Measurements from ENCODE around the gene PHF21B.

DNA sequence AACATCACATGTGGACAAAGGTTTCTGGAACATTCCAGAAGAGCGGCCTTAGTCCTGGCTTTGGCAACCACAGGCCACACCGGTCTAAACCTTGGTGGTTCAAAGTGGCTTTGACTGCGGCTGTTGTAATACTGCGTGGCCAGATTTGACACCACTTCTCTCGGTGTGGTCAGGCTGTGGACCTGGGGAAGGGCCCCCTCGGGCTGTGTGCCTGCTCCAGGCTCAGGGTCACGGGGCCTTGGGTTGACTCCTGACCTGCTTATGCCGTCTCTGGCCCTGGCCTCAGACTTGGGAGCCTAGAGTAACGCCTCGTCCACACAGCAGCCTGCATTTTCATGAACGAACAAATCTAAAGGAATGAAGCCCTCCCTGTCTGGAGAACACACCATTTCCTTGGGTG lies 118.0 kb downstream of the PHF21B start:
- TF ChIP-seq, protein P1, sequence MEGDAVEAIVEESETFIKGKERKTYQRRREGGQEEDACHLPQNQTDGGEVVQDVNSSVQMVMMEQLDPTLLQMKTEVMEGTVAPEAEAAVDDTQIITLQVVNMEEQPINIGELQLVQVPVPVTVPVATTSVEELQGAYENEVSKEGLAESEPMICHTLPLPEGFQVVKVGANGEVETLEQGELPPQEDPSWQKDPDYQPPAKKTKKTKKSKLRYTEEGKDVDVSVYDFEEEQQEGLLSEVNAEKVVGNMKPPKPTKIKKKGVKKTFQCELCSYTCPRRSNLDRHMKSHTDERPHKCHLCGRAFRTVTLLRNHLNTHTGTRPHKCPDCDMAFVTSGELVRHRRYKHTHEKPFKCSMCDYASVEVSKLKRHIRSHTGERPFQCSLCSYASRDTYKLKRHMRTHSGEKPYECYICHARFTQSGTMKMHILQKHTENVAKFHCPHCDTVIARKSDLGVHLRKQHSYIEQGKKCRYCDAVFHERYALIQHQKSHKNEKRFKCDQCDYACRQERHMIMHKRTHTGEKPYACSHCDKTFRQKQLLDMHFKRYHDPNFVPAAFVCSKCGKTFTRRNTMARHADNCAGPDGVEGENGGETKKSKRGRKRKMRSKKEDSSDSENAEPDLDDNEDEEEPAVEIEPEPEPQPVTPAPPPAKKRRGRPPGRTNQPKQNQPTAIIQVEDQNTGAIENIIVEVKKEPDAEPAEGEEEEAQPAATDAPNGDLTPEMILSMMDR (conservative IDR thresholded peaks at IDR 0.05 in 1 of 2, IDR thresholded peaks at IDR 0.05 in 1 of 2; ENCODE audit: extremely low read depth in 1 of 2, insufficient read depth in 1 of 2, low read depth in 1 of 2, low read length in 2 of 2): no peak
- TF ChIP-seq EZH2 (IDR thresholded peaks at IDR 0.05; ENCODE audit: borderline replicate concordance, low read length): no peak
